Panc1 (cell line): ENCODE measurements around the gene PIGL. TPM values are rescaled to one million over a fixed set of nuclear protein-coding genes. Genes with fewer than 3 reads are reported as not detected.
A peak's percentile ranks its signal among the peaks of the same experiment; 100 is the strongest.
"Not testable (repeated sequence)": the region's sequence is repeated elsewhere in the genome, so short reads cannot be mapped to it uniquely, and the experiment has no call there.

Source experiments
- ATAC-seq: fragments of 200-7000 bp; cut with Tn5 transposase; 2 replicates; pipeline ENCODE4 v1.9.1; 2020; ENCODE audit warnings: mild to moderate bottlenecking, moderate library complexity
- BruUV-seq: library from RNA; stranded (reverse); fragments of 400-500 nt; replicated peaks from 2 replicates; lab custom pipeline; 2021; lab: Mats Ljungman, UMichigan
- CTCF ChIA-PET: fragments of 300-600 bp; sonication (Branson Sonifier 250); formaldehyde crosslinking; loops from one replicate; lab custom pipeline; 2022; ENCODE audit warnings: antibody characterized with exemption; lab: Charles Lee
- POLR2A ChIA-PET: fragments of 300-600 bp; sonication (Branson Sonifier 250); formaldehyde crosslinking; loops from one replicate; lab custom pipeline; 2022; ENCODE audit warnings: antibody characterized with exemption; lab: Charles Lee
- DNase-seq: peaks from one replicate; pipeline ENCODE4 v3.0.0-alpha.2; 2010; ENCODE audit warnings: low read depth, low spot score
- H3K27ac ChIP-seq: 2 replicates; pipeline ENCODE4 v1.5.1; 2011; ENCODE audit warnings: mild to moderate bottlenecking, low read length, inconsistent platforms
- H3K27me3 ChIP-seq: fragments of 200-500 bp; sonication (Bioruptor generic); 2 replicates; pipeline ENCODE4 v1.6.0; 2014; ENCODE audit warnings: low read length, inconsistent platforms; ENCODE audit not compliant: control insufficient read depth, insufficient read depth
- H3K36me3 ChIP-seq: fragments of 200-500 bp; sonication (Bioruptor generic); 2 replicates; pipeline ENCODE4 v1.5.1; 2014; ENCODE audit warnings: inconsistent platforms, mild to moderate bottlenecking, low read length, moderate library complexity; ENCODE audit not compliant: control insufficient read depth, insufficient read depth
- H3K4me1 ChIP-seq: 2 replicates; pipeline ENCODE4 v1.5.1; 2011; ENCODE audit warnings: inconsistent platforms, mild to moderate bottlenecking, low read length, moderate library complexity; ENCODE audit not compliant: control insufficient read depth, insufficient read depth
- H3K4me3 ChIP-seq, 2 experiments: 2 replicates each; pipeline ENCODE4 v1.5.1; 2011 to 2012; ENCODE audit warnings: low read depth in 2 of 2, low read length in 2 of 2, mild to moderate bottlenecking in 2 of 2, inconsistent platforms in 1 of 2, moderate library complexity in 1 of 2
- H3K9me3 ChIP-seq: fragments of 200-500 bp; sonication (Bioruptor generic); 2 replicates; pipeline ENCODE4 v1.5.1; 2014; ENCODE audit warnings: low read depth, mild to moderate bottlenecking, inconsistent platforms, low read length, moderate library complexity; ENCODE audit not compliant: control insufficient read depth, insufficient read depth
- CTCF ChIP-seq: fragments of 450-650 bp; IDR thresholded peaks from 2 replicates; pipeline ENCODE4 v1.5.1; 2017; ENCODE audit warnings: mild to moderate bottlenecking
- POLR2AphosphoS5 ChIP-seq: IDR thresholded peaks from 2 replicates; pipeline ENCODE4 v1.6.1; 2012; ENCODE audit warnings: mild to moderate bottlenecking, low read depth, low read length, moderate library complexity
- REST ChIP-seq, 2 experiments: IDR thresholded peaks; 2 replicates each; pipeline ENCODE4 v1.6.1; 2011 to 2012; ENCODE audit warnings: low read depth in 2 of 2, control low read depth in 1 of 2, low read length in 1 of 2, mild to moderate bottlenecking in 1 of 2, moderate library complexity in 1 of 2; ENCODE audit not compliant: insufficient read depth in 1 of 2
- SIN3A ChIP-seq: IDR thresholded peaks from 2 replicates; pipeline ENCODE4 v1.6.1; 2012; ENCODE audit warnings: low read depth, mild to moderate bottlenecking, low read length, moderate library complexity, borderline replicate concordance; ENCODE audit not compliant: insufficient read depth
- TCF7L2 ChIP-seq: IDR thresholded peaks from 2 replicates; pipeline ENCODE4 v1.6.1; 2011; ENCODE audit warnings: mild to moderate bottlenecking, low read depth, low read length, inconsistent platforms
- in situ Hi-C: cut with HindIII; loops from 2 replicates; pipeline ENCODE4 v1.10.0; 2016; ENCODE audit warnings: low sequenced_read_pairs, low pct_unique_long_range_greater_than_20kb
- intact Hi-C: fragments of 100-400 bp; cut with micrococcal nuclease; formaldehyde crosslinking; loops from one replicate; pipeline ENCODE4 v1.10.0; 2022; ENCODE audit not compliant: unreplicated experiment
- total RNA-seq: library from RNA; stranded (reverse); gene quantifications from one replicate; pipeline ENCODE4 v1.2.1, GENCODE V29; 2021; ENCODE audit not compliant: unreplicated experiment

PIGL gene
- total RNA-seq, 1 experiment from 2014 or later: 14.8 TPM

- ATAC-seq (peak; percentile 83), DNase-seq (peak; percentile 32)
- H3K4me3 ChIP-seq, POLR2A ChIA-PET, H3K27ac ChIP-seq, H3K36me3 ChIP-seq, in situ Hi-C loops, H3K27me3 ChIP-seq, BruUV-seq, CTCF ChIA-PET, H3K9me3 ChIP-seq: not testable (repeated sequence)
- intact Hi-C loops: loop anchor here (10.0 kb wide), 1 partner anchor 81 kb away; the partner anchor contains the start of genes NCOR1 and PIGL
- peaks cover 14% of the 10 kb centered on the region for H3K4me1 ChIP-seq
- TF ChIP-seq TCF7L2: peak; percentile 69
These were observed 79.1 kb downstream of the PIGL start for GRCh38 chr17:16296072-16296471.

GRCh38 chr17:16297367-16298139 is 80.5 kb downstream of the PIGL start:
- intact Hi-C loops (loop anchor here (10.0 kb wide), 1 partner anchor 83 kb away; the partner anchor contains the start of genes NCOR1 and PIGL), in situ Hi-C loops (no loop called here)
- TF ChIP-seq POLR2AphosphoS5: no peak
- TF ChIP-seq REST (IDR thresholded peaks at IDR 0.05; ENCODE audit: insufficient read depth in 1 of 2, low read depth in 2 of 2, low read length in 1 of 2): no peak
- TF ChIP-seq SIN3A: no peak
- TF ChIP-seq TCF7L2: no peak
- TF ChIP-seq CTCF: no peak
- H3K27ac ChIP-seq: peak overlapping the region; percentile 34; the same call in 1 of the 2 replicates
- no peak overlapping the region for H3K4me3 ChIP-seq
- H3K36me3 ChIP-seq: no peaks in the 10 kb centered on the region
- no TSS peak for BruUV-seq
- no peaks in the 10 kb centered on the region for H3K9me3 ChIP-seq
- DNase-seq (no peak), ATAC-seq (peak; percentile 44)
- ChIA-PET POLR2A (no interaction called here), CTCF (interaction anchor here (0.5 kb wide), 1 partner anchor 23 kb away, joined by 7 read pairs; no protein-coding TSS in a partner anchor)
- peaks cover 14% of the 10 kb centered on the region for H3K4me1 ChIP-seq
- no peaks in the 10 kb centered on the region for H3K27me3 ChIP-seq
